Bronchial epithelial cell (primary cell): ENCODE measurements around the gene CDC23. TPM values are rescaled to one million over a fixed set of nuclear protein-coding genes. Genes with fewer than 3 reads are reported as not detected.

Experiments used
- DNase-seq: peaks from one replicate; pipeline ENCODE4 v3.0.0-alpha.2; 2010; ENCODE audit warnings: low read depth
- FAIRE-seq: peaks from 2 replicates; lab custom pipeline; 2011; peaks lifted over from hg19 to GRCh38; lab: Jason Lieb, UNC
- H3K27me3 ChIP-seq: 2 replicates; pipeline ENCODE4 v1.5.1; 2011; ENCODE audit warnings: low read length; ENCODE audit not compliant: control insufficient read depth, insufficient read depth
- H3K36me3 ChIP-seq: 2 replicates; pipeline ENCODE4 v1.5.1; 2011; ENCODE audit warnings: low read length; ENCODE audit not compliant: control insufficient read depth, insufficient read depth
- H3K4me3 ChIP-seq: 2 replicates; pipeline ENCODE4 v1.5.1; 2011; ENCODE audit warnings: mild to moderate bottlenecking, low read depth, low read length, control low read depth
- total RNA-seq: library from RNA; depleted of rRNA; stranded (reverse); fragments of >200 nt; gene quantifications from 2 replicates; pipeline ENCODE4 v1.2.1, GENCODE V29; 2014
- TF ChIP-seq, protein P1 (sequence below): IDR thresholded peaks from 2 replicates; pipeline ENCODE4 v1.5.1; 2011; ENCODE audit warnings: mild to moderate bottlenecking, moderate library complexity, low read length, control low read depth, inconsistent platforms; ENCODE audit not compliant: insufficient read depth, severe bottlenecking

Gene CDC23
- total RNA-seq, 1 donor from 2014 or later = 19.7 TPM

DNA sequence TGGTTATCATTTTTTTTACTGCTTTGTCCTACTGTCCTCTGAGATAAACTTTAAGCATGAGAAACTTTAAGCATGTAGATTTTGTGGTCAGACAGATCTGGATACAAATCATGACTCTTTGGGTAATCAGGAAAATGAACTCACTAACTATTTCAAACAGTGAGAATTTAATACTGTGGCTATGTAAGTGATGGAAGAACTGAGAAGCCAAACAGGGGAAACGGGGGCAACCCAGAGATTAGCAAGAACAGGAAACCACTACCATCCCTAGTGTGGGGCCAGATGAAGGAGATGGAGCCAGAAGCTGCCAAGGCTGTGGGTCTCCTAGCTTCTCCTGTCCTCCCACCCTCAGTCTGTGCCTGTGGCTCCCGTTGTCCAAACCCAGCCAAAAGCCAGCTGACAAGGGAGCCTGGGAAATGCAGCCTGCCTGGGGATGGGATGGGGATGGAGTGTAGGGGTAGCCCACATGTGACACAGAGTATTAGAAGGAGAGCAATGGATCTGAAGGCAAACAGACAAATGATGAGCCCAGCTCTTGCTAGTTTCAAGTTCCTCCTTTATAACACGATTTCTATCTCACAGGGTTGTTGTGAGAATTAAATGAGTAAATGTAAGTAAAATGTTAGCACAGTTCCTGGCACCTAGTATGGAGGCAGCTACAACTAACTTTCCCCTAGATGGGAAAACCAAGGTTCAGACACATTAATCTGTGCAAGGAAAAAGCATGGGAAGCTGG lies 27.7 kb upstream of the CDC23 start:
- TF ChIP-seq, protein P1, sequence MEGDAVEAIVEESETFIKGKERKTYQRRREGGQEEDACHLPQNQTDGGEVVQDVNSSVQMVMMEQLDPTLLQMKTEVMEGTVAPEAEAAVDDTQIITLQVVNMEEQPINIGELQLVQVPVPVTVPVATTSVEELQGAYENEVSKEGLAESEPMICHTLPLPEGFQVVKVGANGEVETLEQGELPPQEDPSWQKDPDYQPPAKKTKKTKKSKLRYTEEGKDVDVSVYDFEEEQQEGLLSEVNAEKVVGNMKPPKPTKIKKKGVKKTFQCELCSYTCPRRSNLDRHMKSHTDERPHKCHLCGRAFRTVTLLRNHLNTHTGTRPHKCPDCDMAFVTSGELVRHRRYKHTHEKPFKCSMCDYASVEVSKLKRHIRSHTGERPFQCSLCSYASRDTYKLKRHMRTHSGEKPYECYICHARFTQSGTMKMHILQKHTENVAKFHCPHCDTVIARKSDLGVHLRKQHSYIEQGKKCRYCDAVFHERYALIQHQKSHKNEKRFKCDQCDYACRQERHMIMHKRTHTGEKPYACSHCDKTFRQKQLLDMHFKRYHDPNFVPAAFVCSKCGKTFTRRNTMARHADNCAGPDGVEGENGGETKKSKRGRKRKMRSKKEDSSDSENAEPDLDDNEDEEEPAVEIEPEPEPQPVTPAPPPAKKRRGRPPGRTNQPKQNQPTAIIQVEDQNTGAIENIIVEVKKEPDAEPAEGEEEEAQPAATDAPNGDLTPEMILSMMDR = no peak

DNA sequence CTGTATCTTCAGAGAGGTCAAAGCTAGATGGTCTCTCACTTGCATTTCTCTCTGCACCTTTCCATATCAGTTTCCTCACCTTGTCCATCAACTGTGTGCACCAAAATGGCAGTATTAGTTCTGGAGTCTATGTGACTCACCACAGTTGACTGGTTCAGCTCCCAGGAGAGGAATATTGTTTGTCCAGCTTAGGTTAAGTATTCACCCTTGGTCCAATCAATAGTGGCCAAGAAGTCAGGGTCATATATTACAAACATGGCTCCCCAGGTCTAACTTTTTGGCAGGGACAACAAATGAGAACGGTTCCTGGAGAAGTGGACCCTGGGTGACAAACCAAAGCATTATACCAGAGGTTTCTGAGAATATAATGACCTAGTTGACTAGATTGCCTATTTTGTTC lies 24.9 kb upstream of the CDC23 start:
- no peak for FAIRE-seq
- H3K4me3 ChIP-seq = no peak overlapping the region
- no peak for DNase-seq
- H3K27me3 ChIP-seq = peaks cover 17% of the 10 kb centered on the region
- H3K36me3 ChIP-seq = no peaks in the 10 kb centered on the region
- TF ChIP-seq, protein P1 = no peak

More for the DNA sequence above, 27.7 kb upstream of the CDC23 start:
- Histone ChIP-seq H3K27me3 (peaks cover 18% of the 10 kb centered on the region), H3K4me3 (no peak overlapping the region), H3K36me3 (no peaks in the 10 kb centered on the region)
- DNase-seq (no peak), FAIRE-seq (peak; percentile 36)

DNA sequence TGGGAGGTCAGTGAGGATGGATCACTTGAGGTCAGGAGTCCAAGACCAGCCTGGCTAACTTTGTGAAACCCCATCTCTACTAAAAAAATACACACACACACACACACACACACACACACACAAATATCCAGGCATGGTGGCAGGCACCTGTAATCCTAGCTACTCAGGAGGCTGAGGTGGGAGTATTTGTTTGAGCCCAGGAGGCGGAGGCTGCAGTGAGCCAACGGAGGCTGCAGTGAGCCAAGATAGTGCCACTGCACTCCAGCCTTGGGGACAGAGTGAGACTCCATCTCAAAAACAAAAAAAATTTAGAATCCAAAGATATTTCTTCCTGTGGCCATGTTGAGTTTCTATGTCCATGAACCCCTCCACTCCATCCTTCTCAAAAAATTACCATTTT lies 21.5 kb upstream of the CDC23 start:
- no peak overlapping the region for H3K4me3 ChIP-seq
- peaks cover 2% of the 10 kb centered on the region for H3K27me3 ChIP-seq
- no peak for FAIRE-seq
- no peaks in the 10 kb centered on the region for H3K36me3 ChIP-seq
- TF ChIP-seq, protein P1 = no peak
- no peak for DNase-seq

DNA sequence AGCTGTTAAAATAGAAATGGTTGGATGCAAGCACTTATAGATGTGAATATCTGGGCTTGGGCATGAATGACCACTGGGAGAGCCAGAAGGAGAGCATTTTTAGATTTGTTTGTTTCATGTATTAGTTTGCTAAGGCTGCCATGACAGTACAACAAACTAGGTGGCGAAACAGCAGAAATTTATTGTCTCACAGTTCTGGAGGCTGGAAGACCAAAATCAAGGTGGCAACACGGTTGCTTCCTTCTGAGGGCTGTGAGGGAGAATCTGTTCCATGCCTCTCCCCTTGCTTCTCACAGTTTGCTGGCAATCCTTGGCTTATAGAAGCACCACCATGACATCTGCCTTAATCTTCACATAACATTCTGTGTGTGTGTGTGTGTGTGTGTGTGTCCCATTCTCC lies 20.2 kb upstream of the CDC23 start:
- peaks cover 2% of the 10 kb centered on the region for H3K27me3 ChIP-seq
- no peak for DNase-seq
- no peak for FAIRE-seq
- TF ChIP-seq, protein P1 = no peak
- H3K36me3 ChIP-seq = no peaks in the 10 kb centered on the region
- no peak overlapping the region for H3K4me3 ChIP-seq

DNA sequence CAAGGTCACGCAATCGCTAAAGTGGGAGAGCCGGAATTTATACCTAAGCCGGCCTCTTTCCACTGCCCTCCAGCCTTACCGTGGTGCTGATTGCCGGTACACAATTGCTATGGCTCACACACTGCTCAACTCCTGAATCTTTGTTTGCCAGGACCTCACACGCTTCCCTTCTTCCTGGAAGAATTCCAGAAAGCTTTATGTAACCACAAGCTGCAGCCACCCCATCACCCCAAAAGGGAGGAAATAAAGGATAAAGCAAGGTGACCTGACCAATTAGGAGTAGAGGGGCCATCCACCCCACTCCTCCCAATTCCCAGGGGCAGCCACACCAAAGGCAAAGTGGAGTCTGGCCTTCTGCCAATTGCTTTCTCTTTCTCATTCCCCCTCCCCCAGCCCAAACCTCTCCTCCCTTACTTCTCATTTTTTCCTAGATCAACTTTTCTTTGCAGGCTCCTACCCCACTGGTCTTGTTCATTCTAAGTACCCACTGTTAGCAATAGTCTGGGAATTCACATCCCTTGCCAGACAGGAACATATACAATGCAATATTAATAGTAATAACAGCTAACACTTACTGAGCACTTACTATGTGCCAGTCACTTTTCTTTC lies 18.0 kb upstream of the CDC23 start:
- Histone ChIP-seq H3K36me3 (no peaks in the 10 kb centered on the region), H3K4me3 (no peak overlapping the region), H3K27me3 (peaks cover 2% of the 10 kb centered on the region)
- TF ChIP-seq, protein P1 = no peak
- no peak for FAIRE-seq
- DNase-seq = peak; percentile 77

DNA sequence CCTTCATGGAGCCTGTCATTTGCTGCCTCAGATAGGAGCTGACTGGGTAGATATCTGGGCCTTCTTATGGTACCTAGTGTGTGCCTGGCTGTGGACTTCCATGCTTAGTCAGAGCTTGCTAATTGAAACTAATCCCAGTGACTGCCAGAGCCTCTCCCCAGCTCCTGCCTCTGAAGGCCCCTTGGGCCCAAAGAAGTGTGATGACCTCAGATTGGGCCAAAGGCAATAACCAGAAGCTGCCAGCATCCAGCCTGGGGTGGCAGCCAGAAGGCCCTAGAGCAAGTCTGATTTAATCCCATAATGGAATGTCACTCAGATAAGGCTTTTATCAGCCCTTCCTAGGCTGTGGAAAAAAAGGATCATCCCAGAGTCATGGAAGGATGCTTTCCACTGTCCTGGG lies 17.1 kb upstream of the CDC23 start:
- H3K36me3 ChIP-seq = no peaks in the 10 kb centered on the region
- TF ChIP-seq, protein P1 = no peak
- no peak overlapping the region for H3K4me3 ChIP-seq
- H3K27me3 ChIP-seq = peaks cover 2% of the 10 kb centered on the region
- FAIRE-seq = no peak
- peak; percentile 41 for DNase-seq
